ENCODE results near the gene PLA1A.
"Not testable (repeated sequence)": the region's sequence is repeated elsewhere in the genome, so short reads cannot be mapped to it uniquely, and the experiment has no call there.

The PLA1A gene

DNA sequence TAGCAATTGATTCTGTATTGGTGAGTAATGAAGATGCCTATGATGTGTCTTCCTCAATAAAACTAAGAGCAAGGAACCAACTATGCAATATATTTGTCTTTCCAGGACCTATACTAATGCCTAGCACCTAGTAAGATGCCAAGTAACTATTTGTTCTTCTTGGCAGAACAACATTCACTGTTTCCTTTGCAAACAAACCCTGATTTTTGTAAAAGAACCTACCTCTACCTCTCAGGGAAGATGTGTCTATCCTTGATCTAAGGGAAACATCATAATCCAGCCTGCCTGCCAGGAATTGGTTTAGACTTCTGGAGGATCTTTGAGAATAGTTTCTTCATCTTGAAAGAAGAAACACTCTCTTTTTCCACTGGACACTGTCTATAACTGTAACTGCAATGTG is 22.2 kb upstream of the PLA1A start:
- DNase-seq (ENCODE audit: insufficient read length, low spot score) (no peak), FAIRE-seq (no peak)

GRCh38 chr3:119579366-119580066 is 18.2 kb upstream of the PLA1A start, which contains the start of gene ADPRH:
Gene ADPRH (plus strand): TSS chr3:119579492. CDS start chr3:119582170, 2,678 bp downstream.
- DNase-seq (ENCODE audit: insufficient read length, low spot score): peak; percentile 61
- peak; percentile 67 for FAIRE-seq

- FAIRE-seq: no peak
- DNase-seq (ENCODE audit: insufficient read length, low spot score): no peak
Observed at GRCh38 chr3:119580067-119580760, 17.5 kb upstream of the PLA1A start.

GRCh38 chr3:119582178-119582577 is 15.5 kb upstream of the PLA1A start:
- FAIRE-seq: no peak
- no peak for DNase-seq (ENCODE audit: insufficient read length, low spot score)

- no peak for FAIRE-seq
- no peak for DNase-seq (ENCODE audit: insufficient read length, low spot score)
Observed at GRCh38 chr3:119585208-119585607, 12.5 kb upstream of the PLA1A start.

- FAIRE-seq (no peak), DNase-seq (ENCODE audit: insufficient read length, low spot score) (no peak)
Observed at GRCh38 chr3:119585856-119586570, 11.7 kb upstream of the PLA1A start.

DNA sequence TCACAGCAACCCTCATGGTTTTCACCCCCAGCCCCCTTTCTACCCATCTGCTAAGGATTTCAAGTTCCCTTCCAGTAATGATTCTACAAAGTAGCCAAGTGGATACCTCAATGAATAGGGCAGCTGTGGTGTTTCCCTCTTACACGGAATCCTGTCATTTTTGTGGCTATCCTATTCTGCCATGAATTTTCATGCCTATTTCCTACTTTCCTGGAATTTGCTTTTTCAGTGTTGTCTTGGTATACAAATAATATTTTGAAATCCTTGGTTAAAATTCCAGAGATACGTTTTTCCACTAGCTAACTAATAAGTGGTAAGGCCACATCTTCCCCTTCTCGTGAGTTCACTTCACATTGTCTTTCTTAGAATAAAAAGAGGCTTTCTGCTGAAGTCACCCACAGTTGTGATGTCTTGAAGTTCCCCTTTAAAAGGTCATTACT is 10.9 kb upstream of the PLA1A start:
- DNase-seq (ENCODE audit: insufficient read length, low spot score) (no peak), FAIRE-seq (no peak)

DNA sequence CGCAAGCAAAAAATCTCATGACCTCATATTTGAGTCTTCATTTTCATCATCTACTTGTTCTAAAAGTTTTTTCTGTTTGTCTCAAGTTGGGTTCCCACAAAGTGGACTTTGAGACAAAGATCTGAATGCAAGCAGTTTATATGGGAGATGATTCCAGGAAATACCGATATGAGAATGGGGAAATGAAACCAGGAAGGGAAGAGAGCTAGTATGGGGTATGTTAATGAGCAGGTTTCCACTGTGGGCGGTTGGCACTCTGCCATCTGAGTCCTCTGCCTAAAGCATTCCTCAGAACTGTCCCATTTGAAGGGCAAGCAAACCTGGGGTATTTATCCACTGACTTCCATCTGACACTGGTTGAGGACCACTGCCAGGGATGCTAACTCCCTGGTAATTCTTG is 9.6 kb upstream of the PLA1A start:
- DNase-seq (ENCODE audit: insufficient read length, low spot score) (no peak), FAIRE-seq (no peak)

DNA sequence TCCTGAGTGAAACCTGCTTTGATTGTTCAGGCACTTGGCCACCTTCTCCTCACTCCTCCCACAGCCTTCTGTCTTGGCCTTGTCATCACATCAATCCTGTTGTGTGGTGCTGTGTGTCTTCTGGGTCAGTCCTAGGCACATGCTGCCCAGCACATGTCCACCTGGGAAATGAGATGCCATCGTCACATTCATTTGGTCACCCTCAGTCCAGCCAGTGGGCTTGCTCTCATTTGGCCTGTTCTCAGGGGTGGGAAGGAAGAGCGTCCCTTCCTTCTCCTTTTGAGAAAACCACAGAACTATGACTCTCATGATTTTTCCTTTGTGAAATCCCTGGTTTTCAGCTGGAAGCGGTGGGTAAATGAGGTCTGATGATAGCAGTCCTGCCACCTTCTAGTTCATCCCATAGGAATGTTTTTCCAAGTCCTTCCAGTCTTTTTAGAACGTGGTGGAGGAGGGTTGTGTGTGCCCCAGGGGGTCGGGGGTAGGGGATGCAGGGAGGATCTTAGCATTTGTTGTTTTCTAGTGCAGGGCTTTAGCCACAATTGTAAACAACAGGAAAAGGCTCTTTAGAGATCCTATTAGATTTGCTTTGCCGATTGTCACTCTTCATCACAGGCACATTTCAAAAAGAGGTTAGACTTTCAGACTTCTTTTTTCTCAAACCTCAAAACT is 8.4 kb upstream of the PLA1A start:
- DNase-seq (ENCODE audit: insufficient read length, low spot score) (no peak), FAIRE-seq (peak; percentile 51)

DNA sequence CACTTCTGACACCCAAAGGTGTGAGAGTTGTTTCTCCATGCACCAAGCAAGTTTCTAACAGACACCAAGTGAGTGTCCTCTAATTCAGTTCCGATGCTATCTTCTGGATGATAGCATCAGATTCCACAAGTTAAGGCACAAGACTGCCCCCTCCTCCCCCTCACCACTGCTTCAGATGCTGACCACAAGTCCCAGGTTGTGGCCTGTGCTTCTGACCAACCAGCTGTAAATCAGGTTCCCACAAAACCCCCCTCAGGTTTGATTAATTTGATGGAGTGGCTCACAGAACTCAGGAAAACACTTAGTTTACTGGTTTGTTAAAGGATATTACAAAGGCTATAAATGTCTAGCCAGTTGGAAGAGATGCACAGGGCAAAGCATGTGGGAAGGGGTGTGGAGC is 7.0 kb upstream of the PLA1A start:
- FAIRE-seq (no peak), DNase-seq (ENCODE audit: insufficient read length, low spot score) (no peak)

GRCh38 chr3:119592861-119593260 is 4.8 kb upstream of the PLA1A start:
- no peak for DNase-seq (ENCODE audit: insufficient read length, low spot score)
- FAIRE-seq: no peak

DNA sequence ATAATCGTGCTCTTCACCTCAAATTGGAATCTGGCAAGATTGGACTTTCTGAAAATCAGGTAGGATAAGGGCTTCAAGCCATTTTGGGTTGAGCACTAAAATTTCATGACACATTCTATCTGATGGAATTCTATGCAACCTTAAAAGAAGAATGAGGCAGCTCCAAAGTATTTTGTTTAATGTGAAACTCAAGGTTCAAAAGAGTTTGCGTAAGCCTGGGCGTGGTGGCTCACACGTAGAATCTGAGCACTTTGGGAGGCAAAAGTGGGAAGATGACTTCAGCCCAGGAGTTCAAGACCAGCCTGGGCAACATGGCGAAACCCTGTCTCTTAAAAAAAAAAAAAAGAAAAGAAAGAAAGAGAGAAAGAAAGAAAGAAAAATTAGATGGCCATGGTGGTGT is 3.6 kb upstream of the PLA1A start:
- no peak for DNase-seq (ENCODE audit: insufficient read length, low spot score)
- FAIRE-seq: no peak

DNA sequence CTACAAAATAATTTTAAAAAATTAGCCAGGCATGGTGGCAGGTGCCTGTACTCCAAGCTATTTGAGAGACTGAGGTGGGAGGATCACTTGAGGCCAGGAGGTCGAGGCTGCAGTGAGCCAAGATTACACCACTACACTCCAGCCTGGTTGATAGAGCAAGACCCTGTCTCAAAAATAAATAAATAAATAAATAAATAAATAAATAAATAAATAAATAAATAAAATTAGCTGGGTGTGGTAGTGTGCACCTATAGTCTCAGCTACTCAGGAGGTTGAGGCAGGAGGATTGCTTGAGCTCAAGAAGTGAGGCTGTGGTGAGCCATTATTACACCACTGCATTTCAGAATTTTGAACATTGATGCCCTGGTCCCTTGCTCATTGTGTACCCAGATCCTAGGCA is 2.8 kb upstream of the PLA1A start:
- not testable (repeated sequence) for DNase-seq (ENCODE audit: insufficient read length, low spot score); FAIRE-seq

DNA sequence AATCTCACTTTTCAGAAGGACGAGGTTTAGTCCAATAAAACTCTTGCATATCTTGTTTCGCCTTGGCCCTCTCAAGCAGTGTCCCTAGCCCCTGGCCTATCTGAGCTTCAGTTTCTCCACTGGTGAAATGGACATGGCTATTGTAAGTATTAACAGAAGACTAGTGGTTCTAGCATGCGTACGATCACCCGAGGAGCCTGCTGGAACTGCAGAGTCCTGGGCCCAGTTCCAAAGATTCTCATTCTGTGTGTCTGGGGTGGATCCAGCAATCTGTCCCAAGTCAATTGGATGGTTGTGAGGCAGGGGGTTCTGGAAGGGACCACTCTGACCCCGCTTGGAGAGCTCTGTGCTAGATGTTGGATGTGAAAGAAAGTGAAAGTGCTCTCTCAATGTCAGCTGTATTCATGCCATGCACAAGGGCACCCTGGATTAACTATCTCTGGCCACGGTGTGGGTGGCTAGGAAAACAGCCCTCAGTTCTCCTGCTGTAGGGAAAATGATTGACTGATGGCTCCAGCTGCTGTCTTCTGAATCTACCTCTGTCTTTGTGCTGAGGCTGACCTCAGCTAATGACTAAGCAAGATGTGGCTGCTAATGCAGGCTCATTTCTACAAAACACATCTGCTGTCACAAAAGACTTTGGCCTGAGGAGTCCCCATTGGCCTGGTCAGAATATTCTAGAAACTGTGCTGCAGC is 1.9 kb upstream of the PLA1A start:
- DNase-seq (ENCODE audit: insufficient read length, low spot score): no peak
- no peak for FAIRE-seq

GRCh38 chr3:119596398-119596797 is 1.3 kb upstream of the PLA1A start:
- DNase-seq (ENCODE audit: insufficient read length, low spot score) (no peak), FAIRE-seq (no peak)

GRCh38 chr3:119598410-119599098 is 869 bp downstream of the PLA1A start:
- DNase-seq (ENCODE audit: insufficient read length, low spot score) (no peak), FAIRE-seq (no peak)

DNA sequence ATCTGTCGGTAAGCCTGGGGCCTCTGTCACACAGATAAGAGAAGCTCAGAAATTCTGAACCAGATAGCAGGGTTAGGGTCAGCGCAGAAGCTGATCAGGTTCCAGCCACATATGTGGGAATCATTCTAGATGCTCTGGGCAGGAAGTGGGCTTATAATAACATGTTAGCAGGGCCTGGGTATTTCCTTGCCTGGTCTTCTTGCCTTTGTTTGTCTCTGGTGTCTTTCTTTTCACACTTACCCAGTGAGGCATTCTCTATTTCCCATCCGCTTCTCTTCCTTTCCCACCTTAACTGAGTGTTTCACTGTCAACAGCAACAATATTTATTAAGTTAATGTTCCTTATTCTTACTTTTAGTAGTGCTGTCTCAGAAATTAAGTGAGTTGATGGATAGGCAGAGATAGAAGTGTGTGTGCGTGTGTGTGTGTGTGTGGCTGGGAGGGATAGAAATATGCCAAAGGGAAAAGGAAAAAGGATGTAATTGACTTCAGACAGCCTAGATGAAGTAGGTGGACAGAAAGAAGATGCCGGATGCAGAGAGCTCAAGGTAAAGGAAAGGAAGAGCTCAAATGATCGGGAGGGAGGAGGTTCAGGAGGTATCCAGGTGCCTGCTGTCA is 2.0 kb downstream of the PLA1A start:
- DNase-seq (ENCODE audit: insufficient read length, low spot score): no peak
- no peak for FAIRE-seq

DNA sequence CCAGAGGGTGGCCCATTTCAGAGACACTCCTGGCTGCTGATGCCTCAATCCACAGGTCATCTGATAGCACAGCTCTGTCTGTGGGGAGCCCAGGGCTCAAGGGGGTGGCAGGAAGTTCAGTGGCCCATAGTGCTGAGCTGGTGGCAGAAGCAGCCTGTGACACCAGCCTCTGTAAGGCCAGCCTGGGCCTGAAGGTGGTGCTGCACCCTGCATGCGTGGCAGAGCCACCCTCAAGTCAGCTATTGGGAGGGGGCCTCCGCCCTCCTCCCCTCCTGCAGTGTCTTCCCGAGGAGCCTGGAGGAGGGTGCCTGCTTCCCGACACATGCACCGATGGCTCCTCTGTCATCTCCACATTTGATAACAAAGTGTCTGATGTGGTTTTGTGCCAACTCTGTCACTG is 3.0 kb downstream of the PLA1A start:
- FAIRE-seq: peak; percentile 16
- DNase-seq (ENCODE audit: insufficient read length, low spot score): peak; percentile 42

DNA sequence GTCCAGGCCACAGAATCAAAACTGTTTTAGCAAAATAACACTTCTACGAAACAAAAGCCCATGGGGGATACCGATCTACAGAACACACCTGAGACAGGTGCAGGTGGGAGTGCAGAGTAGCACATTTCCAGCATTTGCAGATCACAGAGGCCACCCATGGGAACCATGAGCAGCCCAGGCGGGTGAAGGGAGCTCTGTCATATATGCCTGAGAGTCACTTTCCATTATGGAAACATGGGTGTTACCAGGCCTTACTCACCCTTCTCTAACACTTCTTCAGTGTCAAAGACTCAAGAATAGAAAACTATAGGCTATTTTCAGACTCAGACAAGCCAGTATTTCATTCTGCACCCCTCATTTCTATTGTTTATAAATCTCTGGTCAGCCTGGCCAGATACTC is 3.5 kb downstream of the PLA1A start:
- FAIRE-seq: no peak

DNA sequence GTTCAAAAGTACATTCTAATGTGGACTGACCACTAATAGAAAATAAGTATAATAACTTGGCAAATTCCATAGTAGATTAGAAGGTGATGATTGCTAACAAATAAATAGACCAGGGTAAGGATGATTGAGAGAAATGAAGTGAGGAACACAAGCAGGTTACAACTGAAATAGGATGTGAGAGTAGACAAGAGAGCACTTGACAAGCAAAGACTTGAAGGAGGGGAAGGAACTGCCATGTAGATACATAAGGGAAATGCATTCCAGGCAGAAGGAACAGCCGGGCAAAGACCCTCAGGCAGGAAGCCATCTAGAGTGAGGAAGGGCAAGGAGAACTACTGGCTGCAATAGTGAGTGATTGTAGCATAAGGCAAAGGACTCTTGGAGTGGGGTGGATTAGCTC is 5.0 kb downstream of the PLA1A start:
- FAIRE-seq (no peak), DNase-seq (ENCODE audit: insufficient read length, low spot score) (no peak)

More for the DNA sequence above, 3.5 kb downstream of the PLA1A start:
- no peak for DNase-seq (ENCODE audit: insufficient read length, low spot score)
